Measurements from ENCODE around the gene CHDH. TPM values are rescaled to one million over a fixed set of nuclear protein-coding genes. Genes with fewer than 3 reads are reported as not detected.

CHDH gene
- total and polyA plus RNA-seq, 5 experiments from 2014 or later: 0.04 to 0.25 (median 0.25) TPM; not detected in 2

- H3K27me3 Mint-ChIP-seq: no peaks in the 10 kb centered on the region
- ATAC-seq (no peak), DNase-seq (no peak)
- no peak overlapping the region for H3K4me3 Mint-ChIP-seq
- POLR2A ChIA-PET: no interaction called here
- no peaks in the 10 kb centered on the region for H3K36me3 Mint-ChIP-seq
- H3K27ac Mint-ChIP-seq: no peak overlapping the region
- no peaks in the 10 kb centered on the region for H3K9me3 Mint-ChIP-seq
- no peaks in the 10 kb centered on the region for H3K4me1 Mint-ChIP-seq
These were observed 66.0 kb downstream of the CHDH start for GRCh38 chr3:53780171-53780570.

- Mint-ChIP-seq H3K4me1 (no peaks in the 10 kb centered on the region), H3K4me3 (no peak overlapping the region), H3K27me3 (peaks cover 0 to 4% (median 0%) of the 10 kb centered on the region in 5 donors), H3K9me3 (no peaks in the 10 kb centered on the region), H3K36me3 (no peaks in the 10 kb centered on the region), H3K27ac (no peak overlapping the region)
- no peak for DNase-seq
- no peak for ATAC-seq
- POLR2A ChIA-PET: no interaction called here
These were observed 68.1 kb downstream of the CHDH start for GRCh38 chr3:53778153-53778552.

GRCh38 chr3:53777468-53777867 is 68.8 kb downstream of the CHDH start:
- no peaks in the 10 kb centered on the region for H3K9me3 Mint-ChIP-seq
- H3K4me1 Mint-ChIP-seq: no peaks in the 10 kb centered on the region
- POLR2A ChIA-PET: no interaction called here
- no peak overlapping the region for H3K27ac Mint-ChIP-seq
- no peak for ATAC-seq
- DNase-seq: no peak
- no peak overlapping the region for H3K4me3 Mint-ChIP-seq
- H3K27me3 Mint-ChIP-seq: peaks cover 0 to 4% (median 0%) of the 10 kb centered on the region in 5 donors
- no peaks in the 10 kb centered on the region for H3K36me3 Mint-ChIP-seq

- Mint-ChIP-seq H3K27me3 (peaks cover 0 to 7% (median 0%) of the 10 kb centered on the region in 5 donors), H3K4me3 (no peak overlapping the region), H3K27ac (no peak overlapping the region), H3K4me1 (no peaks in the 10 kb centered on the region), H3K9me3 (no peaks in the 10 kb centered on the region), H3K36me3 (no peaks in the 10 kb centered on the region)
- POLR2A ChIA-PET: no interaction called here
- ATAC-seq (no peak), DNase-seq (no peak)
These were observed 69.6 kb downstream of the CHDH start for GRCh38 chr3:53776494-53777101.

- H3K4me3 Mint-ChIP-seq: no peak overlapping the region
- DNase-seq: no peak
- H3K9me3 Mint-ChIP-seq: no peaks in the 10 kb centered on the region
- H3K36me3 Mint-ChIP-seq: no peaks in the 10 kb centered on the region
- H3K4me1 Mint-ChIP-seq: no peaks in the 10 kb centered on the region
- no peak for ATAC-seq
- H3K27ac Mint-ChIP-seq: no peak overlapping the region
- POLR2A ChIA-PET: no interaction called here
- peaks cover 0 to 7% (median 0%) of the 10 kb centered on the region in 5 donors for H3K27me3 Mint-ChIP-seq
These were observed 70.4 kb downstream of the CHDH start for GRCh38 chr3:53775834-53776251.

- Mint-ChIP-seq H3K36me3 (no peaks in the 10 kb centered on the region), H3K4me1 (no peaks in the 10 kb centered on the region), H3K9me3 (no peaks in the 10 kb centered on the region), H3K27ac (no peak overlapping the region), H3K4me3 (no peak overlapping the region), H3K27me3 (peaks cover 0 to 13% (median 6%) of the 10 kb centered on the region in 5 donors)
- DNase-seq (no peak), ATAC-seq (no peak)
- POLR2A ChIA-PET: no interaction called here
These were observed 71.2 kb downstream of the CHDH start for GRCh38 chr3:53775018-53775417.

GRCh38 chr3:53774414-53774813 is 71.8 kb downstream of the CHDH start:
- ATAC-seq (no peak), DNase-seq (no peak)
- no peak overlapping the region for H3K27ac Mint-ChIP-seq
- H3K4me1 Mint-ChIP-seq: no peaks in the 10 kb centered on the region
- H3K27me3 Mint-ChIP-seq: peaks cover 0 to 14% (median 7%) of the 10 kb centered on the region in 5 donors
- POLR2A ChIA-PET: no interaction called here
- H3K9me3 Mint-ChIP-seq: no peaks in the 10 kb centered on the region
- H3K36me3 Mint-ChIP-seq: no peaks in the 10 kb centered on the region
- H3K4me3 Mint-ChIP-seq: no peak overlapping the region

- ATAC-seq (no peak), DNase-seq (no peak)
- Mint-ChIP-seq H3K27me3 (peaks cover 0 to 17% (median 7%) of the 10 kb centered on the region in 5 donors), H3K9me3 (no peaks in the 10 kb centered on the region), H3K4me1 (no peaks in the 10 kb centered on the region), H3K4me3 (no peak overlapping the region), H3K27ac (no peak overlapping the region), H3K36me3 (no peaks in the 10 kb centered on the region)
- POLR2A ChIA-PET: no interaction called here
These were observed 72.4 kb downstream of the CHDH start for GRCh38 chr3:53773611-53774368.

GRCh38 chr3:53773021-53773436 is 73.2 kb downstream of the CHDH start:
- Mint-ChIP-seq H3K9me3 (no peaks in the 10 kb centered on the region), H3K27ac (no peak overlapping the region), H3K27me3 (peaks cover 0 to 17% (median 7%) of the 10 kb centered on the region in 5 donors), H3K4me1 (no peaks in the 10 kb centered on the region), H3K4me3 (no peak overlapping the region), H3K36me3 (no peaks in the 10 kb centered on the region)
- DNase-seq: no peak
- ATAC-seq: no peak
- POLR2A ChIA-PET: no interaction called here

- Mint-ChIP-seq H3K27me3 (peaks cover 0 to 17% (median 7%) of the 10 kb centered on the region in 5 donors), H3K4me3 (no peak overlapping the region), H3K27ac (no peak overlapping the region), H3K36me3 (no peaks in the 10 kb centered on the region), H3K4me1 (no peaks in the 10 kb centered on the region), H3K9me3 (no peaks in the 10 kb centered on the region)
- no peak for DNase-seq
- ATAC-seq: no peak
- POLR2A ChIA-PET: no interaction called here
These were observed 73.7 kb downstream of the CHDH start for GRCh38 chr3:53772562-53772961.

- Mint-ChIP-seq H3K27me3 (peaks cover 1 to 17% (median 7%) of the 10 kb centered on the region in 5 donors), H3K4me1 (no peaks in the 10 kb centered on the region), H3K9me3 (no peaks in the 10 kb centered on the region), H3K36me3 (no peaks in the 10 kb centered on the region), H3K27ac (no peak overlapping the region), H3K4me3 (no peak overlapping the region)
- DNase-seq: no peak
- no peak for ATAC-seq
- POLR2A ChIA-PET: no interaction called here
These were observed 77.5 kb downstream of the CHDH start for GRCh38 chr3:53768478-53769459.

GRCh38 chr3:53766706-53767105 is 79.5 kb downstream of the CHDH start:
- POLR2A ChIA-PET: no interaction called here
- ATAC-seq: no peak
- H3K27me3 Mint-ChIP-seq: peaks cover 1 to 18% (median 7%) of the 10 kb centered on the region in 5 donors

GRCh38 chr3:53765753-53766152 is 80.5 kb downstream of the CHDH start:
- DNase-seq: no peak
- Mint-ChIP-seq H3K27ac (no peak overlapping the region), H3K4me3 (no peak overlapping the region), H3K4me1 (no peaks in the 10 kb centered on the region), H3K27me3 (peaks cover 1 to 18% (median 7%) of the 10 kb centered on the region in 5 donors), H3K36me3 (no peaks in the 10 kb centered on the region), H3K9me3 (no peaks in the 10 kb centered on the region)
- POLR2A ChIA-PET: no interaction called here
- no peak for ATAC-seq

More at GRCh38 chr3:53766706-53767105, 79.5 kb downstream of the CHDH start:
- Mint-ChIP-seq H3K4me3 (no peak overlapping the region), H3K36me3 (no peaks in the 10 kb centered on the region), H3K27ac (no peak overlapping the region), H3K4me1 (no peaks in the 10 kb centered on the region), H3K9me3 (no peaks in the 10 kb centered on the region)
- DNase-seq: no peak
